Glutamatergic neuron (in vitro differentiated cells): ENCODE measurements around the gene SLC30A1. TPM values are rescaled to one million over a fixed set of nuclear protein-coding genes. Genes with fewer than 3 reads are reported as not detected.

Experiments used
- DNase-seq: peaks from one replicate; pipeline ENCODE4 v3.0.0; 2022
- H3K27ac Mint-ChIP-seq: one replicate; pipeline ENCODE4 v1.8.0; 2020; ENCODE audit warnings: mild to moderate bottlenecking, mixed read lengths, inconsistent platforms; ENCODE audit not compliant: unreplicated experiment
- H3K27me3 Mint-ChIP-seq: one replicate; pipeline ENCODE4 v1.8.0; 2020; ENCODE audit warnings: mild to moderate bottlenecking, moderate library complexity, mixed read lengths, inconsistent platforms; ENCODE audit not compliant: unreplicated experiment
- H3K36me3 Mint-ChIP-seq: one replicate; pipeline ENCODE4 v1.8.0; 2020; ENCODE audit warnings: mild to moderate bottlenecking, mixed read lengths, inconsistent platforms; ENCODE audit not compliant: unreplicated experiment
- H3K4me1 Mint-ChIP-seq: one replicate; pipeline ENCODE4 v1.8.0; 2020; ENCODE audit warnings: mild to moderate bottlenecking, low read depth, mixed read lengths, inconsistent platforms; ENCODE audit not compliant: unreplicated experiment
- H3K4me3 Mint-ChIP-seq: one replicate; pipeline ENCODE4 v1.8.0; 2020; ENCODE audit warnings: mild to moderate bottlenecking, mixed read lengths, inconsistent platforms; ENCODE audit not compliant: unreplicated experiment
- H3K9me3 Mint-ChIP-seq: one replicate; pipeline ENCODE4 v1.8.0; 2020; ENCODE audit warnings: mild to moderate bottlenecking, moderate library complexity, mixed read lengths, inconsistent platforms; ENCODE audit not compliant: unreplicated experiment
- CTCF ChIP-seq: fragments of 200-600 bp; sonication (generic); IDR thresholded peaks from one replicate; pipeline ENCODE4 v1.5.0; 2021; ENCODE audit not compliant: partially characterized antibody, unreplicated experiment
- total RNA-seq: library from RNA; stranded (reverse); fragmentation: NEBNext Ultra II Directional; extraction: Animal tissue kit (Norgen Biotek cat#: 25700); gene quantifications from one replicate; pipeline ENCODE4 v1.2.1, GENCODE V29; 2021; ENCODE audit not compliant: unreplicated experiment

Gene SLC30A1
- total RNA-seq, 1 donor from 2014 or later: 3.1 TPM

DNA sequence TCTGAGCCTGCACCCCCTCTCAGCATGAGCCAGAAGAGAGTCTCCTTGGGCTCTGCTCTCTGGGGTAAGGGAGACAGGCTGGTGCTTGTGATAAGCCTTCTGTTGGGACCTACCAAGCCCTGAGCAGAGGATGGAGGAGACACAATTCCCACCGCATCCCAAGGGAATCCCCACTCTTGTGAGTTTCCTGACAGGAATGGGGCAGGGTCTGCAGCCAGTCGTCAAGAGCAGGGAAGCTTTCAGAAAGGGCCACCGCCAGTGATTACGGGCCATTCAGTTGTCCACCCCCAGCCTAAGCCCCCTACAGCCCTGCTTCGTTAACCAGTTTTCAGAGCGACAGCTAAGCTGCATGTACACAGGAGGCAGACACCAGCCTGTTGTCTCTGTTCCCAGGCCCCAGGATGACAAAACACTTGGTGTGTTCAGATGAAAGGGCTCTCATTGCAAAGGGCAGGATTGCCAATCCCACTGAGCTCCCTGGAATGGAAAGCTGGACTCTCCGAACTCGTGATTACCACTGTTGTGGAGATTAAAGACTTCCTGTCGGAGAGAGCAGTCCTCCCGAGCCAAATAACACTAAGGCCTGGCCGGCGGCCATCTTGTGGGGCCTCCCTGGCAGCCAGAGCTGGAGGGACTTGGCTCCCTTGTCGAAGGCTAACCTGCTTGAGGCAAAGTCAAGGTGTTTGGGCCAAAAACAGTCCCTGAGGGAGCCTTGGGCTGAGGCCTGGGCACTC, 37.4 kb upstream of the SLC30A1 start:
- Mint-ChIP-seq H3K9me3 (peaks cover 2% of the 10 kb centered on the region), H3K27me3 (peaks cover 2% of the 10 kb centered on the region), H3K4me3 (no peak overlapping the region), H3K4me1 (no peaks in the 10 kb centered on the region), H3K27ac (no peak overlapping the region), H3K36me3 (no peaks in the 10 kb centered on the region)
- no peak for DNase-seq
- no peak for TF ChIP-seq CTCF

DNA sequence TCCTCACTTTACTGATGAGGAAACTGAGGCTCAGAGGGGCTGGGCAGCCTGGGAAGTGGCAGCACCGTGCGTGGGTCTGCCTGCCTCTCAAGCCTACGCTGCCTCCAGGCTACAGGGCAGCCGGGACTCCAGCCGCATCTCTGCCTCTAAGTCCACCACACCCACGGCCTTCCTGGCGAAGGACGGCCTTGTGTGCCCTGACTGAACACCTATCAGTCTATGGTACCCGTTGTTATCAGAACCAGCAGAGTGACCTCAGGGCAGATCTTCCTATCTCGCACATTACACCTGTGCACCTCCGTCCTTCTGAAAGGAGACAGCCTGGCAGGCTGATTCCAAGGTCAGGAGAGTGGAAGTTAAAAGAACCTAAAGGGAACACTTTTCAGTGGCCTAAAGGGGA, 35.7 kb upstream of the SLC30A1 start:
- Mint-ChIP-seq H3K4me1 (no peaks in the 10 kb centered on the region), H3K27ac (no peak overlapping the region), H3K36me3 (no peaks in the 10 kb centered on the region), H3K27me3 (peaks cover 2% of the 10 kb centered on the region), H3K9me3 (peaks cover 2% of the 10 kb centered on the region), H3K4me3 (no peak overlapping the region)
- no peak for TF ChIP-seq CTCF
- DNase-seq: no peak

DNA sequence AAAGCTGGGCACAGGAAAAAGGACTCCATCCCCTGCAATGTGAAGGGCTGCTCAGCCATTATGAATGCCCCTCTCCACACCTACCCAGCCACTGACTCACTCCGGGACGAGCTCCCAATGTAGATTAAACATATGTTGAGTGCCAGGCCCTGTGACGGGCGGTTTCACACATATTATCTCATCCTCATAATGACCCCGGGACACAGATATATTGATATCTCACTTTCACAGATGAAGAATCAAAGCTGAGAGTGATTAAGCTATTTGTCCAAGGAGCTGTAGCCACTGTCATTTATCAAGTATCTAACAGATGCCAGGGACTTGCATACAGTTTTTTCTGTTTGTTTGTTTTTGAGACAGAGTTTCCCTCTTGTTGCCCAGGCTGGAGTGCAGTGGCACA, 35.0 kb upstream of the SLC30A1 start:
- H3K4me3 Mint-ChIP-seq: no peak overlapping the region
- DNase-seq: no peak
- TF ChIP-seq CTCF: no peak
- H3K36me3 Mint-ChIP-seq: no peaks in the 10 kb centered on the region
- no peaks in the 10 kb centered on the region for H3K4me1 Mint-ChIP-seq
- peak overlapping the region; percentile 66 for H3K27ac Mint-ChIP-seq
- peaks cover 2% of the 10 kb centered on the region for H3K27me3 Mint-ChIP-seq
- peaks cover 2% of the 10 kb centered on the region for H3K9me3 Mint-ChIP-seq

GRCh38 chr1:211613108-211613947, 34.4 kb upstream of the SLC30A1 start:
- peaks cover 2% of the 10 kb centered on the region for H3K27me3 Mint-ChIP-seq
- no peak overlapping the region for H3K27ac Mint-ChIP-seq
- no peaks in the 10 kb centered on the region for H3K4me1 Mint-ChIP-seq
- H3K4me3 Mint-ChIP-seq: no peak overlapping the region
- TF ChIP-seq CTCF: no peak
- H3K9me3 Mint-ChIP-seq: peaks cover 2% of the 10 kb centered on the region
- H3K36me3 Mint-ChIP-seq: no peaks in the 10 kb centered on the region
- DNase-seq: no peak

DNA sequence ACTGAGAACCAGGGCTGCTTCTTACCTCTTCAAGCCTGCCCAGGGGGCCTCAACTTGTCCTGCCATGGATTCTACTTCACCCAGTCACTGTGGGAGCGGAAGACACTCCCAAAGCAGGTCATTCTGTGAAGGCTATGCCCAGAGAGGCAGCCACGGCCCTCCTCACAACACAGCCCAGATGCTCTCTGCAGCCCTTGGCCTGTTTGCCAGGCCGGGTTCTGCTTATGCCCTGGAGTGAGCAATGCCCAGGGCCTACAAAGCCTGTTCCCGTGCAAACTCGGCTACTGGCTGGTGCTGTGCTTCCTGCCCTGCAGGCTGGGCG, 33.8 kb upstream of the SLC30A1 start:
- DNase-seq: no peak
- Mint-ChIP-seq H3K27ac (no peak overlapping the region), H3K4me1 (no peaks in the 10 kb centered on the region), H3K4me3 (no peak overlapping the region), H3K27me3 (peaks cover 2% of the 10 kb centered on the region), H3K36me3 (no peaks in the 10 kb centered on the region), H3K9me3 (peaks cover 2% of the 10 kb centered on the region)
- no peak for TF ChIP-seq CTCF
